Neural crest cell (in vitro differentiated cells): Measurements from ENCODE around the gene SRPK2. TPM values are rescaled to one million over a fixed set of nuclear protein-coding genes. Genes with fewer than 3 reads are reported as not detected.

Source experiments
- DNase-seq: peaks from one replicate; pipeline ENCODE4 v3.0.0; 2021; ENCODE audit warnings: low read depth, mixed read lengths, low spot score
- H3K27ac Mint-ChIP-seq: one replicate; pipeline ENCODE4 v1.8.0; 2021; ENCODE audit warnings: mild to moderate bottlenecking, mixed read lengths; ENCODE audit not compliant: unreplicated experiment
- H3K27me3 Mint-ChIP-seq: 2 replicates; pipeline ENCODE4 v1.8.0; 2021; ENCODE audit warnings: low read depth, mild to moderate bottlenecking, mixed read lengths
- H3K36me3 Mint-ChIP-seq: 2 replicates; pipeline ENCODE4 v1.8.0; 2021; ENCODE audit warnings: low read depth, mild to moderate bottlenecking, mixed read lengths
- H3K4me1 Mint-ChIP-seq: 2 replicates; pipeline ENCODE4 v1.8.0; 2021; ENCODE audit warnings: mixed read lengths
- H3K4me3 Mint-ChIP-seq: one replicate; pipeline ENCODE4 v1.8.0; 2021; ENCODE audit warnings: mild to moderate bottlenecking, mixed read lengths
- H3K9me3 Mint-ChIP-seq: 2 replicates; pipeline ENCODE4 v1.8.0; 2021; ENCODE audit warnings: mixed read lengths
- CTCF ChIP-seq: fragments of 200-600 bp; sonication (generic); conservative IDR thresholded peaks from 2 replicates; pipeline ENCODE4 v1.5.0; 2021; ENCODE audit warnings: antibody characterized with exemption, mild to moderate bottlenecking
- total RNA-seq: library from RNA; stranded (reverse); gene quantifications from 2 replicates; pipeline ENCODE4 v1.2.1, GENCODE V29; 2021

SRPK2 gene
- total RNA-seq, 1 donor from 2014 or later: 44.6 TPM

- Mint-ChIP-seq H3K36me3 (peaks cover 8% of the 10 kb centered on the region), H3K4me3 (no peak overlapping the region), H3K4me1 (peaks cover 54% of the 10 kb centered on the region), H3K27ac (peak overlapping the region; percentile 67), H3K27me3 (no peaks in the 10 kb centered on the region), H3K9me3 (no peaks in the 10 kb centered on the region)
- TF ChIP-seq CTCF: no peak
- DNase-seq: no peak
Measured at GRCh38 chr7:105132335-105132734, 256.4 kb downstream of the SRPK2 start.

- H3K27ac Mint-ChIP-seq: no peak overlapping the region
- peaks cover 8% of the 10 kb centered on the region for H3K36me3 Mint-ChIP-seq
- H3K4me1 Mint-ChIP-seq: peaks cover 56% of the 10 kb centered on the region
- DNase-seq: no peak
- no peak for TF ChIP-seq CTCF
- H3K4me3 Mint-ChIP-seq: no peak overlapping the region
- no peaks in the 10 kb centered on the region for H3K27me3 Mint-ChIP-seq
- no peaks in the 10 kb centered on the region for H3K9me3 Mint-ChIP-seq
Measured at GRCh38 chr7:105131890-105132289, 256.8 kb downstream of the SRPK2 start.

GRCh38 chr7:105131033-105131656 lies 257.6 kb downstream of the SRPK2 start:
- no peak for TF ChIP-seq CTCF
- Mint-ChIP-seq H3K36me3 (peaks cover 9% of the 10 kb centered on the region), H3K27me3 (no peaks in the 10 kb centered on the region), H3K27ac (no peak overlapping the region), H3K4me1 (peaks cover 56% of the 10 kb centered on the region), H3K9me3 (no peaks in the 10 kb centered on the region), H3K4me3 (no peak overlapping the region)
- DNase-seq: no peak

- H3K4me1 Mint-ChIP-seq: peaks cover 58% of the 10 kb centered on the region
- H3K27ac Mint-ChIP-seq: no peak overlapping the region
Measured at GRCh38 chr7:105130580-105130979, 258.1 kb downstream of the SRPK2 start.

GRCh38 chr7:105130048-105130447 lies 258.7 kb downstream of the SRPK2 start:
- no peak for TF ChIP-seq CTCF
- H3K27ac Mint-ChIP-seq: no peak overlapping the region
- peaks cover 61% of the 10 kb centered on the region for H3K4me1 Mint-ChIP-seq

More at GRCh38 chr7:105130580-105130979, 258.1 kb downstream of the SRPK2 start:
- DNase-seq: no peak
- Mint-ChIP-seq H3K4me3 (no peak overlapping the region), H3K9me3 (no peaks in the 10 kb centered on the region), H3K36me3 (peaks cover 11% of the 10 kb centered on the region), H3K27me3 (no peaks in the 10 kb centered on the region)
- TF ChIP-seq CTCF: no peak

More at GRCh38 chr7:105130048-105130447, 258.7 kb downstream of the SRPK2 start:
- Mint-ChIP-seq H3K27me3 (no peaks in the 10 kb centered on the region), H3K36me3 (peaks cover 11% of the 10 kb centered on the region), H3K4me3 (no peak overlapping the region), H3K9me3 (no peaks in the 10 kb centered on the region)
- DNase-seq: no peak
